ENCODE measurements around the gene UGDH. TPM values are rescaled to one million over a fixed set of nuclear protein-coding genes. Genes with fewer than 3 reads are reported as not detected.
A peak's percentile ranks its signal among the peaks of the same experiment; 100 is the strongest.

UGDH gene
- total and polyA plus RNA-seq, 4 experiments from 2014 or later: 18.5 to 34.9 (median 24.0) TPM

DNA sequence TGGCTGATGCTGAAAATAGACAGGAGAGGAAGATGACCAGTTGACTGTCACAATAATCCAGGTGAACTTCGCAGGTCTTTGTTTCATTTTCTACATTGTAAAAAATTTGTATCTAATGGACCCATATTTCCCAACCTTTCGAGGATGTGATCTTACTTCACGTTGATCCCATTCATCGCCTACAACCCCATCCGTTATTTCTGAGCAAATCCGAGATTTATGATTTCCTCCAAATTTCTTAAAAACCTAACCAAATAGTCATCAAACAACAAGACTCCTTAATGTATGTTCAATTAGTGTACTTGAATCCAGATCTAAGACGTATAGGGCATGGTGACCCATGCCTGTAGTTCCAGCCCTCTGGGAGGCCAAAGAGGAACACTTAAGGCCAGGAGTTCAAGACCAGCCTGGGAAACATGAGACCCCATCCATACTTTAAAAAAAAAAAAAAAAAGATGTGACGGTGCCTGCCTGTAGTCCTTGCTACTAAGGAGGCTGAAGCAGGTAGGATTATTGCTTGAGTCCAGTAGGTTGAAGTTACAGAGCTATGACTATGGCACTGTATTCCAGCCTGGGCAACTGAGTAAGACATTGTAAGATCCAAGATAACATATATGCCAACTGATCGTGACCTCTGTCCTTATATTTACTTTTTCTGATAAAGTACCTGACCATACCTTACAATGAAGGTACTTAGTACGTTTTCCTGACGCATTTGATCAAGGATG lies 74.2 kb downstream of the UGDH start:
- Mint-ChIP-seq H3K27me3 (no peaks in the 10 kb centered on the region), H3K4me3 (peak overlapping the region in 1 of 8 donors; percentile 51), H3K27ac (peak overlapping the region in 5 of 7 donors; percentile 30 to 100 (median 62)), H3K36me3 (peaks cover 49 to 69% of the 10 kb centered on the region in 2 donors), H3K4me1 (peaks cover 17 to 42% (median 23%) of the 10 kb centered on the region in 4 donors), H3K9me3 (peaks cover 0 to 3% (median 0%) of the 10 kb centered on the region in 8 donors)
- no peak for DNase-seq
- POLR2A ChIA-PET (ENCODE audit: partially characterized antibody): no interaction called here
- Histone ChIP-seq H3K27ac (ENCODE audit: low read depth, low read length) (no peak overlapping the region), H3K4me3 (ENCODE audit: low read length in 2 of 2) (no peak overlapping the region), H3K36me3 (ENCODE audit: insufficient read depth, low read length) (peaks cover 61% of the 10 kb centered on the region), H3K4me1 (ENCODE audit: insufficient read depth, low read length) (peaks cover 26% of the 10 kb centered on the region), H3K27me3 (ENCODE audit: insufficient read depth, low read length) (no peaks in the 10 kb centered on the region), H3K9me3 (ENCODE audit: control insufficient read depth in 1 of 2, low read length in 2 of 2) (no peaks in the 10 kb centered on the region)
- CTCF ChIA-PET (ENCODE audit: partially characterized antibody): interaction anchor here (0.9 kb wide), 1 partner anchor 22 kb away, joined by 3 read pairs; no protein-coding TSS in a partner anchor
- intact Hi-C loops (cut with micrococcal nuclease): no loop called here

DNA sequence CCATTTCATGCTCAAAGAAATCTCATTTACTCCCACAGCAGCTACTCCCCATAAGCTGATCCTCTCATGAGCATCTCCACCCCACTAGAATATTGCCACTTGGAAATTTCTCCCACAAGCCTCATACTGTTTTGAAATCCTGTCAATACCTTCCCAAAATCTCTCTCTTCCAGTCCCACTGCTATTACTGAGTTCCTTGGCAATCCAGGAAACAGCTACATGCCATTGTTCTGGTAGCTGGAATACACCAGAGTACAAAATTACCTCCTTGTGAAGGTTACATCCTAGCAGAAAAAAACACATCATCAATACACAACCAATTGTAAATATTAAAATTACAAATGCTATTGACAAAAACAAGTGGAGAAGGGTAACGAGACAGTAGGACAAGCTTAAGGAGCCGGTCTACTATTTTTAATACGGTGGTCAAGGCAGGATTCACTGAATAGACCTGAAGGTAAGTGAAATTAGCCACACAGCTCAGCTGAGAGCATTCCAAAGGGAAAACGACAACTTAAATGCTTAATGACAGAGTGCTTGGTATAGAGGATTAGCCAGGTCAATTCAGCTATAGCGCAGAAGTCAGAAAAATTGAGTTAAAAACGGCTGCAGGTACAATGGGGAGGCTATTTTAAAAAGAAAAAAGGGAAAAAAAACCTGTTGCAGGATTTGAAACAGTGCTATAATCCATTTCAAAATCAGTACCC lies 74.9 kb downstream of the UGDH start:
- H3K4me3 ChIP-seq (ENCODE audit: low read length in 2 of 2): no peak overlapping the region
- Mint-ChIP-seq H3K27ac (peak overlapping the region in 5 of 7 donors; percentile 2 to 100 (median 62)), H3K9me3 (peaks cover 0 to 3% (median 0%) of the 10 kb centered on the region in 8 donors), H3K36me3 (peaks cover 44 to 62% of the 10 kb centered on the region in 2 donors), H3K27me3 (no peaks in the 10 kb centered on the region), H3K4me3 (no peak overlapping the region), H3K4me1 (peaks cover 11 to 42% (median 20%) of the 10 kb centered on the region in 4 donors)
- no peak overlapping the region for H3K27ac ChIP-seq (ENCODE audit: low read depth, low read length)
- H3K4me1 ChIP-seq (ENCODE audit: insufficient read depth, low read length): peaks cover 23% of the 10 kb centered on the region
- ChIA-PET CTCF (ENCODE audit: partially characterized antibody) (interaction anchor here (0.9 kb wide), 1 partner anchor 22 kb away, joined by 3 read pairs; no protein-coding TSS in a partner anchor), POLR2A (ENCODE audit: partially characterized antibody) (no interaction called here)
- intact Hi-C loops (cut with micrococcal nuclease): no loop called here
- DNase-seq: no peak
- H3K27me3 ChIP-seq (ENCODE audit: insufficient read depth, low read length): no peaks in the 10 kb centered on the region
- H3K36me3 ChIP-seq (ENCODE audit: insufficient read depth, low read length): peaks cover 55% of the 10 kb centered on the region
- H3K9me3 ChIP-seq (ENCODE audit: control insufficient read depth in 1 of 2, low read length in 2 of 2): no peaks in the 10 kb centered on the region

DNA sequence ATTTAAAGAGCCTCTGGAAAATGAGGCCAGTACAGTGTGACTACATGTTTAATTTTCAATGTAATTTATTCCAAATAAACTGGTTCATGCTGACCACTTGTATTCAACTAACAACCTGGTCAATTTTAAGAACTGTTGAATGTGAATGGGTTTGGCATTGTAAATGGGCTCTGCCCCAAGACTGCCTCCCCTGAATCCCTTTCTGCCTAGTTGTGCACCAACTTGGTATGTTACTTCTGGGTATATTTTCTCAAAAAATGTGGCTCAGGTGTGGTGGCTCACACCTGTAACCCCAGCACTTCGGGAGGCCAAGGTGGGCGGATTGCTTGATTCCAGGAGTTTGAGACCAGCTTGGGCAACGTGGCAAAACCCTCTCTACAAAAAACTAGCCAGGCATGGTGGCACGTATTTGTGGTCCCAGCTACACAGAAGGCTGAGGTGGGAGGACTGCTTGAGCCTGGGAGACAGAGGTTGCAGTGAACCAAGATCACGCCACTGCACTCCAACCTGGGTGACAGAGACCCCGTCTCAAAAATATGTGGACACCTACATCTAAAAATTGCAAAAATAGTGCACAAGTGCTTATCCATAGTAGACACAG lies 75.7 kb downstream of the UGDH start:
- ChIA-PET CTCF (ENCODE audit: partially characterized antibody) (interaction anchor here (0.9 kb wide), 1 partner anchor 21 kb away, joined by 3 read pairs; no protein-coding TSS in a partner anchor), POLR2A (ENCODE audit: partially characterized antibody) (interaction anchor here (1.0 to 1.9 kb wide), 2 partner anchors 8 to 13 kb away, joined by 3 to 12 read pairs; partner anchors contain the start of genes LIAS and RPL9)
- H3K36me3 ChIP-seq (ENCODE audit: insufficient read depth, low read length): peaks cover 48% of the 10 kb centered on the region
- intact Hi-C loops (cut with micrococcal nuclease): no loop called here
- H3K4me3 ChIP-seq (ENCODE audit: low read length in 2 of 2): no peak overlapping the region
- H3K27ac ChIP-seq (ENCODE audit: low read depth, low read length): no peak overlapping the region
- Mint-ChIP-seq H3K27me3 (no peaks in the 10 kb centered on the region), H3K4me1 (peaks cover 4 to 37% (median 15%) of the 10 kb centered on the region in 4 donors), H3K36me3 (peaks cover 36 to 54% of the 10 kb centered on the region in 2 donors), H3K27ac (peak overlapping the region in 4 of 7 donors; percentile 2 to 45 (median 24)), H3K4me3 (no peak overlapping the region), H3K9me3 (peaks cover 0 to 3% (median 0%) of the 10 kb centered on the region in 8 donors)
- no peaks in the 10 kb centered on the region for H3K9me3 ChIP-seq (ENCODE audit: control insufficient read depth in 1 of 2, low read length in 2 of 2)
- no peak for DNase-seq
- H3K27me3 ChIP-seq (ENCODE audit: insufficient read depth, low read length): no peaks in the 10 kb centered on the region
- H3K4me1 ChIP-seq (ENCODE audit: insufficient read depth, low read length): peaks cover 19% of the 10 kb centered on the region

DNA sequence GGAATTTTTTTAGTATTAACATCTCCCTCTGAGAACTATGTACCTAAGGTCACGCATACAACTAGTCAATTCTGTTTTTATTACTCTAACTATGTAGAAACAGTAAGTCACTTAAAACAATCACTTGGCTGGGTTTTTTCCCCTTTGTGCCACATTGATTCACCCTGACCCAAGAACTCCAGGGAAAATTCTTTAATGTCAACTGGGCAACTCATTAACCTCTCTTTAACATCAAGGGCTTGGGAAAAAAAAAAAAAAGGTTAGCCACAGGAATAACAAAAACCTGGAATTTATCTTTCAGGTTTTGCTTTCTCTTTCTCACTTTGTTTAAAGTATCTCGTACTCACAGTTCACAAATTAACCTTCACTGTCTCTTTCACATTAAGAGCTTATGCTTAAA lies 76.6 kb downstream of the UGDH start:
- peaks cover 32 to 46% of the 10 kb centered on the region in 2 donors for H3K36me3 Mint-ChIP-seq
- H3K4me1 ChIP-seq (ENCODE audit: insufficient read depth, low read length): peaks cover 10% of the 10 kb centered on the region
- DNase-seq: no peak
- H3K4me3 Mint-ChIP-seq: no peak overlapping the region
- H3K4me3 ChIP-seq (ENCODE audit: low read length in 2 of 2): no peak overlapping the region
- no peak overlapping the region for H3K27ac ChIP-seq (ENCODE audit: low read depth, low read length)
- ChIA-PET CTCF (ENCODE audit: partially characterized antibody) (no interaction called here), POLR2A (ENCODE audit: partially characterized antibody) (interaction anchor here (1.0 to 1.9 kb wide), 2 partner anchors 8 to 12 kb away, joined by 3 to 12 read pairs; partner anchors contain the start of genes LIAS and RPL9)
- H3K36me3 ChIP-seq (ENCODE audit: insufficient read depth, low read length): peaks cover 38% of the 10 kb centered on the region
- intact Hi-C loops (cut with micrococcal nuclease): no loop called here
- H3K27me3 Mint-ChIP-seq: no peaks in the 10 kb centered on the region
- H3K9me3 ChIP-seq (ENCODE audit: control insufficient read depth in 1 of 2, low read length in 2 of 2): no peaks in the 10 kb centered on the region
- H3K27ac Mint-ChIP-seq: peak overlapping the region in 4 of 7 donors; percentile 30 to 69 (median 41)
- H3K9me3 Mint-ChIP-seq: peaks cover 0 to 3% (median 0%) of the 10 kb centered on the region in 8 donors
- H3K4me1 Mint-ChIP-seq: peaks cover under 1 to 28% (median 9%) of the 10 kb centered on the region in 4 donors
- no peaks in the 10 kb centered on the region for H3K27me3 ChIP-seq (ENCODE audit: insufficient read depth, low read length)

Other genes starting within 250 kb of the UGDH start
- 10 to 100 TPM; 62.5 to 70.6 TPM for gene RFC1, start 161.1 kb downstream of the UGDH start, total RNA-seq
- gene RFC1, start 161.1 kb downstream of the UGDH start, polyA plus RNA-seq: 10 to 100 TPM in 1 of 2 donors, 1 to 10 TPM in 1; 6.2 to 46.2 TPM
- gene KLB, start 120.5 kb downstream of the UGDH start, total RNA-seq: not detected
- gene KLB, start 120.5 kb downstream of the UGDH start, polyA plus RNA-seq: under 1 TPM in 1 of 2 donors, not detected in 1; 0.06 TPM
- 1,000 to 10,000 TPM; 2,318 to 2,449 TPM for gene RPL9, start 68.5 kb downstream of the UGDH start, total RNA-seq
- gene RPL9, start 68.5 kb downstream of the UGDH start, polyA plus RNA-seq: 1,000 to 10,000 TPM; 2,416 to 2,913 TPM
- 10 to 100 TPM; 21.7 to 24.7 TPM for gene LIAS, start 68.4 kb downstream of the UGDH start, total RNA-seq
- gene LIAS, start 68.4 kb downstream of the UGDH start, polyA plus RNA-seq: 10 to 100 TPM; 13.2 to 17.7 TPM
- gene SMIM14, start 111.4 kb upstream of the UGDH start, total RNA-seq: 10 to 100 TPM; 15.5 to 19.4 TPM
- 10 to 100 TPM; 36.8 to 54.4 TPM for gene SMIM14, start 111.4 kb upstream of the UGDH start, polyA plus RNA-seq
- gene UBE2K, start 170.7 kb upstream of the UGDH start, total RNA-seq: 10 to 100 TPM; 45.0 to 51.2 TPM
- gene UBE2K, start 170.7 kb upstream of the UGDH start, polyA plus RNA-seq: 10 to 100 TPM; 53.9 to 79.5 TPM